Measurements from ENCODE around the gene MRTFA. TPM values are rescaled to one million over a fixed set of nuclear protein-coding genes. Genes with fewer than 3 reads are reported as not detected.

MRTFA gene
- total RNA-seq, 6 experiments from 2014 or later, result 9.3 to 20.6 (median 16.3) TPM

GRCh38 chr22:40396882-40397281 lies 239.6 kb downstream of the MRTFA start:
- intact Hi-C loops (cut with DNase I), result no loop called here
- DNase-seq, result no peak
- ATAC-seq, result peak in 3 of 4 donors; percentile 41 to 62 (median 56)
- Histone ChIP-seq H3K9me3 (no peaks in the 10 kb centered on the region), H3K27me3 (no peaks in the 10 kb centered on the region), H3K4me3 (no peak overlapping the region), H3K4me1 (no peaks in the 10 kb centered on the region), H3K27ac (no peak overlapping the region), H3K36me3 (peaks cover 0 to 7% (median 5%) of the 10 kb centered on the region in 4 donors)
- TF ChIP-seq CTCF (IDR thresholded peaks at IDR 0.05) (no peak), POLR2A (IDR thresholded peaks at IDR 0.05) (no peak)
- WGBS (ENCODE audit: insufficient coverage, low coverage, low lambda C conversion rate, missing lambda C conversion rate), result 56% methylated on average over 4 of the region's 4 CpGs

- intact Hi-C loops (cut with DNase I), result no loop called here
- no peak for TF ChIP-seq POLR2A (IDR thresholded peaks at IDR 0.05)
- no peak for TF ChIP-seq CTCF (IDR thresholded peaks at IDR 0.05)
- H3K4me3 ChIP-seq, result no peak overlapping the region
- H3K36me3 ChIP-seq, result no peaks in the 10 kb centered on the region
- no peaks in the 10 kb centered on the region for H3K9me3 ChIP-seq
- H3K4me1 ChIP-seq, result no peaks in the 10 kb centered on the region
- no peaks in the 10 kb centered on the region for H3K27me3 ChIP-seq
- ATAC-seq (no peak), DNase-seq (no peak)
- H3K27ac ChIP-seq, result no peak overlapping the region
- 86% methylated on average over 7 of the region's 7 CpGs for WGBS (ENCODE audit: insufficient coverage, low coverage, low lambda C conversion rate, missing lambda C conversion rate)
These were observed 240.9 kb downstream of the MRTFA start for GRCh38 chr22:40395607-40396006.

GRCh38 chr22:40394607-40395006 lies 241.9 kb downstream of the MRTFA start:
- 63% methylated on average over 3 of the region's 3 CpGs for WGBS (ENCODE audit: insufficient coverage, low coverage, low lambda C conversion rate, missing lambda C conversion rate)
- H3K4me1 ChIP-seq, result no peaks in the 10 kb centered on the region
- no peak for DNase-seq
- intact Hi-C loops (cut with DNase I), result no loop called here
- no peak overlapping the region for H3K4me3 ChIP-seq
- no peak for TF ChIP-seq CTCF (IDR thresholded peaks at IDR 0.05)
- TF ChIP-seq POLR2A (IDR thresholded peaks at IDR 0.05), result no peak
- no peaks in the 10 kb centered on the region for H3K27me3 ChIP-seq
- no peaks in the 10 kb centered on the region for H3K36me3 ChIP-seq
- ATAC-seq, result no peak
- no peaks in the 10 kb centered on the region for H3K9me3 ChIP-seq
- no peak overlapping the region for H3K27ac ChIP-seq

GRCh38 chr22:40392618-40393017 lies 243.9 kb downstream of the MRTFA start:
- peaks cover 0 to 5% (median 0%) of the 10 kb centered on the region in 4 donors for H3K4me1 ChIP-seq
- H3K27ac ChIP-seq, result no peak overlapping the region
- TF ChIP-seq CTCF (IDR thresholded peaks at IDR 0.05), result no peak
- no peak for TF ChIP-seq POLR2A (IDR thresholded peaks at IDR 0.05)
- DNase-seq, result no peak
- intact Hi-C loops (cut with DNase I), result no loop called here
- H3K9me3 ChIP-seq, result no peaks in the 10 kb centered on the region
- H3K27me3 ChIP-seq, result no peaks in the 10 kb centered on the region
- H3K4me3 ChIP-seq, result no peak overlapping the region
- no peaks in the 10 kb centered on the region for H3K36me3 ChIP-seq
- ATAC-seq, result no peak
- WGBS (ENCODE audit: insufficient coverage, low coverage, low lambda C conversion rate, missing lambda C conversion rate), result 74% methylated on average over 2 of the region's 2 CpGs

- Histone ChIP-seq H3K9me3 (no peaks in the 10 kb centered on the region), H3K27ac (no peak overlapping the region), H3K4me1 (peaks cover 0 to 7% (median 0%) of the 10 kb centered on the region in 4 donors), H3K4me3 (no peak overlapping the region), H3K36me3 (no peaks in the 10 kb centered on the region), H3K27me3 (no peaks in the 10 kb centered on the region)
- DNase-seq, result no peak
- no peak for ATAC-seq
- WGBS (ENCODE audit: insufficient coverage, low coverage, low lambda C conversion rate, missing lambda C conversion rate), result 89% methylated on average over 2 of the region's 2 CpGs
- TF ChIP-seq CTCF (IDR thresholded peaks at IDR 0.05), result no peak
- no peak for TF ChIP-seq POLR2A (IDR thresholded peaks at IDR 0.05)
- intact Hi-C loops (cut with DNase I), result no loop called here
These were observed 245.1 kb downstream of the MRTFA start for GRCh38 chr22:40391417-40391816.

All from right lobe of liver (tissue), 6 donors.